SK-N-SH treated with all-trans-retinoic acid at 6 μM for 48 hours (cell line): Measurements from ENCODE around the gene CHML.

Source experiments
- ATAC-seq: fragments of 200-7000 bp; cut with Tn5 transposase; 3 replicates; pipeline ENCODE4 v1.9.1; 2020; ENCODE audit warnings: mild to moderate bottlenecking, moderate library complexity
- ARNTL ChIP-seq: fragments of 450-650 bp; formaldehyde crosslinking; IDR thresholded peaks from 2 replicates; pipeline ENCODE4 v1.5.0; 2020; ENCODE audit warnings: low read depth, mild to moderate bottlenecking, moderate library complexity, borderline replicate concordance
- CSDC2 ChIP-seq: fragments of 250-450 bp; sonication (Bioruptor Pico); IDR thresholded peaks from 2 replicates; pipeline ENCODE4 v1.5.0; 2020; ENCODE audit warnings: mild to moderate bottlenecking, moderate library complexity
- ESRRG ChIP-seq: fragments of 250-450 bp; sonication (Bioruptor Pico); IDR thresholded peaks from 2 replicates; pipeline ENCODE4 v1.6.1; 2021; ENCODE audit warnings: mild to moderate bottlenecking
- GLIS3 ChIP-seq: fragments of 250-450 bp; sonication (Bioruptor Pico); IDR thresholded peaks from 2 replicates; pipeline ENCODE4 v1.5.0; 2020; ENCODE audit warnings: mild to moderate bottlenecking, moderate library complexity
- ISL1 ChIP-seq: fragments of 250-450 bp; sonication (Bioruptor Pico); IDR thresholded peaks from 2 replicates; pipeline ENCODE4 v2.1.2; 2022; ENCODE audit warnings: mild to moderate bottlenecking, moderate library complexity
- OSR1 ChIP-seq: fragments of 250-450 bp; sonication (Bioruptor Pico); IDR thresholded peaks from 2 replicates; pipeline ENCODE4 v1.8.0; 2022; ENCODE audit warnings: moderate library complexity, mild to moderate bottlenecking, inconsistent platforms
- PPARA ChIP-seq: fragments of 250-450 bp; sonication (Bioruptor Pico); IDR thresholded peaks from 2 replicates; pipeline ENCODE4 v1.5.0; 2020; ENCODE audit warnings: mild to moderate bottlenecking, borderline replicate concordance
- RARB ChIP-seq: fragments of 250-450 bp; sonication (Bioruptor Pico); IDR thresholded peaks from 2 replicates; pipeline ENCODE4 v1.8.0; 2021; ENCODE audit warnings: mild to moderate bottlenecking, moderate library complexity
- TCF4 ChIP-seq: fragments of 250-450 bp; sonication (Bioruptor Pico); IDR thresholded peaks from 2 replicates; pipeline ENCODE4 v1.8.0; 2021; ENCODE audit warnings: mild to moderate bottlenecking, moderate library complexity, borderline replicate concordance
- TOX ChIP-seq: fragments of 250-450 bp; sonication (Bioruptor Pico); IDR thresholded peaks from 2 replicates; pipeline ENCODE4 v1.8.0; 2021; ENCODE audit warnings: mild to moderate bottlenecking, moderate library complexity, borderline replicate concordance
- ZC3H10 ChIP-seq: fragments of 250-450 bp; sonication (Bioruptor Pico); IDR thresholded peaks from 2 replicates; pipeline ENCODE4 v1.5.1; 2021; ENCODE audit warnings: mild to moderate bottlenecking, moderate library complexity
- ZFP3 ChIP-seq: fragments of 250-450 bp; sonication (Bioruptor Pico); IDR thresholded peaks from 2 replicates; pipeline ENCODE4 v1.5.0; 2020; ENCODE audit warnings: mild to moderate bottlenecking, moderate library complexity
- ZNF70 ChIP-seq: fragments of 450-650 bp; formaldehyde crosslinking; IDR thresholded peaks from 2 replicates; pipeline ENCODE4 v1.5.0; 2020; ENCODE audit warnings: mild to moderate bottlenecking, moderate library complexity
- TF ChIP-seq, protein P1 (sequence below): fragments of 250-450 bp; sonication (Bioruptor Pico); IDR thresholded peaks from 2 replicates; pipeline ENCODE4 v1.5.0; 2020; ENCODE audit warnings: mild to moderate bottlenecking, moderate library complexity
- TF ChIP-seq, protein P2 (sequence below): fragments of 250-450 bp; sonication (Bioruptor Pico); IDR thresholded peaks from 2 replicates; pipeline ENCODE4 v1.5.1; 2021; ENCODE audit warnings: mild to moderate bottlenecking, moderate library complexity
- TF ChIP-seq, protein P3 (sequence below): fragments of 250-450 bp; sonication (Bioruptor Pico); IDR thresholded peaks from 2 replicates; pipeline ENCODE4 v1.8.0; 2020; ENCODE audit warnings: mild to moderate bottlenecking, moderate library complexity, borderline replicate concordance

CHML gene

DNA sequence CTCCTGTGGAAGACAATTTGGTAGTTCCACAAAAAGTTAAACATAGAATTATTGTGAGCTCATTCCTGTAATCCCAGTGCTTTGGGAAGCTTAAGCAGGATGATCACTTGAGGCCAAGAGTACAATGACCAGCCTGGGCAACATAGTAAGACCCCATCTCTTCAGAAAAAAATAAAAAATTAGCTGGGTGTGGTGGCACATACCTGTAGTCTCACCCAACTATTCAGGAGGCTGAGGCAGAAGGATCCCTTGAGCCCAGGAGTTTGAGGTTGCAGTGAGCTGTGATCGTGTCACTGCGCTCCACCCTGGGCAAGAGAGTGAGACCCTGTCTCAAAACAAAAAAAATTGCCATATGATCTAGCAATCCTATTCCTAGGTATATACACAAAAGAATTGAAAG, 4.1 kb upstream of the CHML start:
- TF ChIP-seq ZNF70 (CRISPR knock-in tag): no peak
- TF ChIP-seq CSDC2 (CRISPR knock-in tag): no peak
- TF ChIP-seq RARB (CRISPR knock-in tag): no peak
- TF ChIP-seq ARNTL (CRISPR knock-in tag): no peak
- TF ChIP-seq ESRRG (CRISPR knock-in tag): no peak
- TF ChIP-seq, protein P1, sequence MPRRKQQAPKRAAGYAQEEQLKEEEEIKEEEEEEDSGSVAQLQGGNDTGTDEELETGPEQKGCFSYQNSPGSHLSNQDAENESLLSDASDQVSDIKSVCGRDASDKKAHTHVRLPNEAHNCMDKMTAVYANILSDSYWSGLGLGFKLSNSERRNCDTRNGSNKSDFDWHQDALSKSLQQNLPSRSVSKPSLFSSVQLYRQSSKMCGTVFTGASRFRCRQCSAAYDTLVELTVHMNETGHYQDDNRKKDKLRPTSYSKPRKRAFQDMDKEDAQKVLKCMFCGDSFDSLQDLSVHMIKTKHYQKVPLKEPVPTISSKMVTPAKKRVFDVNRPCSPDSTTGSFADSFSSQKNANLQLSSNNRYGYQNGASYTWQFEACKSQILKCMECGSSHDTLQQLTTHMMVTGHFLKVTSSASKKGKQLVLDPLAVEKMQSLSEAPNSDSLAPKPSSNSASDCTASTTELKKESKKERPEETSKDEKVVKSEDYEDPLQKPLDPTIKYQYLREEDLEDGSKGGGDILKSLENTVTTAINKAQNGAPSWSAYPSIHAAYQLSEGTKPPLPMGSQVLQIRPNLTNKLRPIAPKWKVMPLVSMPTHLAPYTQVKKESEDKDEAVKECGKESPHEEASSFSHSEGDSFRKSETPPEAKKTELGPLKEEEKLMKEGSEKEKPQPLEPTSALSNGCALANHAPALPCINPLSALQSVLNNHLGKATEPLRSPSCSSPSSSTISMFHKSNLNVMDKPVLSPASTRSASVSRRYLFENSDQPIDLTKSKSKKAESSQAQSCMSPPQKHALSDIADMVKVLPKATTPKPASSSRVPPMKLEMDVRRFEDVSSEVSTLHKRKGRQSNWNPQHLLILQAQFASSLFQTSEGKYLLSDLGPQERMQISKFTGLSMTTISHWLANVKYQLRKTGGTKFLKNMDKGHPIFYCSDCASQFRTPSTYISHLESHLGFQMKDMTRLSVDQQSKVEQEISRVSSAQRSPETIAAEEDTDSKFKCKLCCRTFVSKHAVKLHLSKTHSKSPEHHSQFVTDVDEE (CRISPR knock-in tag): no peak
- ATAC-seq: no peak

DNA sequence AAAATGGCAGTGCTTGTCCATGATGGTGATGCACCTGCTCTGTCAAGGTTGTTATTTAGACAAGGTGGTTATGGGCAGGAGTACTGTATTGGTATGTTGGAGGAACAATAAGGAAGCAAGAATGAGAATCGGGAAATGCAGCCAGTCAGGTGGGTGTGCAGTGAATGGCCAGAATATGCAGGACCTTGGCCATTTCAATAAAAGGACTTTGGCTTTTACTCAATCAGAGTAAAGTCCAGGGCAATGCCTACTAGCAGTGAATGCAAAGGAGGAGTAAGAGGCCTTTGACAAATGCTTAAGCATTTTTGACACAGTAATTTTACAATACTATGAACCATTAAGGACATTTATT, 2.4 kb upstream of the CHML start:
- ATAC-seq: no peak
- TF ChIP-seq PPARA (CRISPR knock-in tag): no peak
- no peak for TF ChIP-seq OSR1
- TF ChIP-seq, protein P2, sequence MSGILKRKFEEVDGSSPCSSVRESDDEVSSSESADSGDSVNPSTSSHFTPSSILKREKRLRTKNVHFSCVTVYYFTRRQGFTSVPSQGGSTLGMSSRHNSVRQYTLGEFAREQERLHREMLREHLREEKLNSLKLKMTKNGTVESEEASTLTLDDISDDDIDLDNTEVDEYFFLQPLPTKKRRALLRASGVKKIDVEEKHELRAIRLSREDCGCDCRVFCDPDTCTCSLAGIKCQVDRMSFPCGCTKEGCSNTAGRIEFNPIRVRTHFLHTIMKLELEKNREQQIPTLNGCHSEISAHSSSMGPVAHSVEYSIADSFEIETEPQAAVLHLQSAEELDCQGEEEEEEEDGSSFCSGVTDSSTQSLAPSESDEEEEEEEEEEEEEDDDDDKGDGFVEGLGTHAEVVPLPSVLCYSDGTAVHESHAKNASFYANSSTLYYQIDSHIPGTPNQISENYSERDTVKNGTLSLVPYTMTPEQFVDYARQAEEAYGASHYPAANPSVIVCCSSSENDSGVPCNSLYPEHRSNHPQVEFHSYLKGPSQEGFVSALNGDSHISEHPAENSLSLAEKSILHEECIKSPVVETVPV (CRISPR knock-in tag): no peak
- no peak for TF ChIP-seq ISL1 (CRISPR knock-in tag)
- no peak for TF ChIP-seq TCF4 (CRISPR knock-in tag)
- TF ChIP-seq GLIS3 (CRISPR knock-in tag): no peak
- no peak for TF ChIP-seq ZC3H10 (CRISPR knock-in tag)
- no peak for TF ChIP-seq TOX (CRISPR knock-in tag)

DNA sequence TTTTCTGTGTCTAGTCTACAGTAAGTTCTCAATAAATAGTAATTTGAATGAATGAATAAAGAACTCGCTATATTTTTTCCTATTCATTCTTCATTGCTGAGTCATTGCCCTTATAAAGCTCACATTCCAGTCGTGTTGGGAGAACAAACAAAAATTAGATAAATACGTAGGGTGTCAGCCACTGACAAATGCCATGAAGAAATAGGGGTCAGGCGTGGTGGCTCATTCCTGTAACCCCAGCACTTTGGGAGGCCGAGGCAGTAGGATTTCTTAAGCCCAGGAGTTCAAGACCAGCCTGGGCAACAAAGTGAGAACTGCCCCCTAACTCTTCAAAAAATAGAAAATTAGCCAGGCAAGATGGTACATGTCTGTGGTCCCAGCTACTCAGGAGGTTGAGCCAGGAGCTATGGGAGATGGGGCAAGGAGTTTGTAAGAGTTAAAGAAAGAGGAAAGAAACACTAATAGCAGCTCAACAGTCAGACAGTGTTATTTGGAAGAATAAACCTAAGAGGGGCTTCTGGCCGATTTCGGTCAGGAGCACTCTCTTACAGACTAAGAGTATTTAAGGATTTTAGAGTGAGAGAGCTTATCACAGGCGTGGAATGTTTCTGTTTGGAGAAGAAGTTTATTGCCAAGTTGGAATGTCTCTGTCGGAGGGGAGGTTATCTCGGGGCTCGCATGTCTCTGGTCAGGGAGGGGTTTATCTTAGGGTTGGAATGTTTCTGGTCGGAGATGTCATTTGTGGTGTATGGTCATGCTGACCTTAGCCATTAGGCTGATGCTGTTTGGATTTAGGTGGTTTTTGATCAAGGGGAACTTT, 1.8 kb upstream of the CHML start:
- no peak for TF ChIP-seq PPARA (CRISPR knock-in tag)
- TF ChIP-seq, protein P3, sequence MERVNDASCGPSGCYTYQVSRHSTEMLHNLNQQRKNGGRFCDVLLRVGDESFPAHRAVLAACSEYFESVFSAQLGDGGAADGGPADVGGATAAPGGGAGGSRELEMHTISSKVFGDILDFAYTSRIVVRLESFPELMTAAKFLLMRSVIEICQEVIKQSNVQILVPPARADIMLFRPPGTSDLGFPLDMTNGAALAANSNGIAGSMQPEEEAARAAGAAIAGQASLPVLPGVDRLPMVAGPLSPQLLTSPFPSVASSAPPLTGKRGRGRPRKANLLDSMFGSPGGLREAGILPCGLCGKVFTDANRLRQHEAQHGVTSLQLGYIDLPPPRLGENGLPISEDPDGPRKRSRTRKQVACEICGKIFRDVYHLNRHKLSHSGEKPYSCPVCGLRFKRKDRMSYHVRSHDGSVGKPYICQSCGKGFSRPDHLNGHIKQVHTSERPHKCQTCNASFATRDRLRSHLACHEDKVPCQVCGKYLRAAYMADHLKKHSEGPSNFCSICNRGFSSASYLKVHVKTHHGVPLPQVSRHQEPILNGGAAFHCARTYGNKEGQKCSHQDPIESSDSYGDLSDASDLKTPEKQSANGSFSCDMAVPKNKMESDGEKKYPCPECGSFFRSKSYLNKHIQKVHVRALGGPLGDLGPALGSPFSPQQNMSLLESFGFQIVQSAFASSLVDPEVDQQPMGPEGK (CRISPR knock-in tag): no peak
- no peak for TF ChIP-seq ZNF70 (CRISPR knock-in tag)
- TF ChIP-seq, protein P2 (CRISPR knock-in tag): no peak

DNA sequence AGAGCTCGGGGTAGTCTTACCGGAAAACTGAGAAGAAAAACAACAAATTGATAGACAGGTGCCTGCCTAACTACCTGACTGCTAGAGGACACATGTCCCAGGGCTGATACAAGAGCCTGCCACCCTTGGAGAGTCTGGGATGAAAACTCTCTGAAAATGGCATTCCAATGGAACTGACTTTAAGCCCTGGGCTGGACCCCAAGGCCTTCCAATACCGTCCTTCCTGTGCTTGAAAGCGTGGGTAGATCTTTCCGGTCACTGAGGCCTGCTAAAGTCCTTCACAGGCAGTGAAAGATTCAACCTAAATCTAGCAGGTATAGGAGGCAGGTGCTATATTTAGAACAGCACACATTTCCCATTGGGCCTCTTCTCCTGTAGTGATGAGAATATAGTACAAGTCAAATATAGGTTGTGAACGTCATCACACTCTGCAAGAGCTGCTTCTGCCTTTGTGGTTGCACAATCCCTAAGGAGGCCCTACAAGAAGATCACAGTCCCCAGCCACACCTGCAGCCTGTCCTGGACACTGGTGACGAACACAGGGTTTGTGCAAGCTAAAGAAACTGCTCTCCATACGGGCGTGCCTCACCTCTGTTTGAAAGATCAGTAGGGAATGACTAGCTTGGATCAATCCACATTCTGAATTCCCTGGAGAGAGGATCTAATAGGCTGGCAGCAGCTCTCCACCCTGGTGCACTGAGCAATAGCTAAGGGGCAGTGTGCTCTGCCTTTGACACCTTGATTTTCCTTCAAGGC, 876 bp upstream of the CHML start:
- no peak for ATAC-seq
- no peak for TF ChIP-seq ISL1 (CRISPR knock-in tag)
- TF ChIP-seq, protein P2 (CRISPR knock-in tag): no peak
- no peak for TF ChIP-seq RARB (CRISPR knock-in tag)
- TF ChIP-seq, protein P1 (CRISPR knock-in tag): no peak
- TF ChIP-seq ARNTL (CRISPR knock-in tag): no peak
- TF ChIP-seq ZFP3 (CRISPR knock-in tag): no peak
- TF ChIP-seq, protein P3 (CRISPR knock-in tag): no peak
- no peak for TF ChIP-seq PPARA (CRISPR knock-in tag)
- no peak for TF ChIP-seq TCF4 (CRISPR knock-in tag)

More for the DNA sequence above, 1.8 kb upstream of the CHML start:
- ATAC-seq: no peak
